ENCODE data around the gene AGA.

Gene AGA

DNA sequence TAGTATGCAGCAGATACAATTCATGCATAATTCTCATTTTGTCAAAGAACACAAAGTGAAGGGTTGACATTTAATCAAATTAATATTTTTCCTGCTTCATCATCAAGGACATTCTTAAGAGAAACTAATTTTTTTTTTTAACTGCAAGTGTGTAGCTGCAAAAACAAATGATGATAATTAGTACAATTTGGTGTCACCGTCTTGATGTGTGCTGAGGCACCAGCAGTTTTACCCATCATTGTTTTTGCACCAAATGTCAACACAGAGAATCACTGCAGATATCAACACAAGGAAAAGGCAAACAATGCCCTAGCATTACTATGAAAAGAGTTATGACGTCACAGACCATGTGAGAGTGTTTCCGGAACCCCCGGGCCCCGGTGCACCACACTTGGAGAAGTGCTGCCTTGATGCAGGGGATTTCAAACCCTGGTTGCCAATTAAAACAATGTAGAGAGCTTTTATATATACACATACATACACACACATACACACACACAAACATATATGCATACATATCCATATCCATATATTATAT, 55.9 kb downstream of the AGA start:
- TF ChIP-seq, protein P1, sequence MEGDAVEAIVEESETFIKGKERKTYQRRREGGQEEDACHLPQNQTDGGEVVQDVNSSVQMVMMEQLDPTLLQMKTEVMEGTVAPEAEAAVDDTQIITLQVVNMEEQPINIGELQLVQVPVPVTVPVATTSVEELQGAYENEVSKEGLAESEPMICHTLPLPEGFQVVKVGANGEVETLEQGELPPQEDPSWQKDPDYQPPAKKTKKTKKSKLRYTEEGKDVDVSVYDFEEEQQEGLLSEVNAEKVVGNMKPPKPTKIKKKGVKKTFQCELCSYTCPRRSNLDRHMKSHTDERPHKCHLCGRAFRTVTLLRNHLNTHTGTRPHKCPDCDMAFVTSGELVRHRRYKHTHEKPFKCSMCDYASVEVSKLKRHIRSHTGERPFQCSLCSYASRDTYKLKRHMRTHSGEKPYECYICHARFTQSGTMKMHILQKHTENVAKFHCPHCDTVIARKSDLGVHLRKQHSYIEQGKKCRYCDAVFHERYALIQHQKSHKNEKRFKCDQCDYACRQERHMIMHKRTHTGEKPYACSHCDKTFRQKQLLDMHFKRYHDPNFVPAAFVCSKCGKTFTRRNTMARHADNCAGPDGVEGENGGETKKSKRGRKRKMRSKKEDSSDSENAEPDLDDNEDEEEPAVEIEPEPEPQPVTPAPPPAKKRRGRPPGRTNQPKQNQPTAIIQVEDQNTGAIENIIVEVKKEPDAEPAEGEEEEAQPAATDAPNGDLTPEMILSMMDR (IDR thresholded peaks at IDR 0.05; ENCODE audit: low read depth, low read length) = no peak
- in situ Hi-C loops (cut with HindIII; ENCODE audit: low sequenced_read_pairs) = no loop called here
- DNase-seq (ENCODE audit: low read depth, low spot score) = no peak
- H3K4me3 ChIP-seq (ENCODE audit: low read depth, low read length) = no peak overlapping the region

DNA sequence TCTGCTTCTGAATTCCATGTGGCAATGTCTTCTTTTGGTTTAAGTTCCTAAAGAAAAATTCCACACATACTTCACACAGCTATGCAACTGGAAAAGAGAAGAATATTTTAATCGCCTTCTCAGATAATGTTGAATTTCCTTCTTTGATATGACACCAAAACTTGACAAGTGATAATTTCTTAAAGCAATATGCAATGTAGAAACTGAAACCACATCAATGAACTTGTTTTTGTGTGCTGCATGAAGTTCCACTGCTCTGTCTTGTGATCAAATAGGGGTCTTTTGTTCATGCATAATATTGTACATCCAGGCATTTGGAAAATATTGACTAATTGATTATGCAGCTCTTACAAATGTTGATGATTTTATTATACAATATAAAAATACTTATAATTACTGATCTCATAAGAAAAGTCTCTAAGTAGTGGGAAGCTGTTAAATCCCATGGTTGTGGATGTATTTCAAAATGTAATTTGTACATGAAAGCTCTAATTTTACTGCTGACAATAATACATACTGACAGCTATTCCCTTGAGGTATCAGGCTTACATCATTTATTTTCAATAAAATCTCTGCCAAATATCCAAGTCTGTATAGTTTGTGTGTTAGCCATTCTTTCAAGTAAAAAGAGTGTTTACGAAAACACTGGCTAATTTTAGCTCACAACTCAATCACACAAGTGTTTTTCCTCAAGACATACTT, 56.5 kb downstream of the AGA start:
- TF ChIP-seq, protein P1 (IDR thresholded peaks at IDR 0.05; ENCODE audit: low read depth, low read length) = no peak
- no peak for DNase-seq (ENCODE audit: low read depth, low spot score)
- H3K4me3 ChIP-seq (ENCODE audit: low read depth, low read length) = no peak overlapping the region
- in situ Hi-C loops (cut with HindIII; ENCODE audit: low sequenced_read_pairs) = no loop called here

DNA sequence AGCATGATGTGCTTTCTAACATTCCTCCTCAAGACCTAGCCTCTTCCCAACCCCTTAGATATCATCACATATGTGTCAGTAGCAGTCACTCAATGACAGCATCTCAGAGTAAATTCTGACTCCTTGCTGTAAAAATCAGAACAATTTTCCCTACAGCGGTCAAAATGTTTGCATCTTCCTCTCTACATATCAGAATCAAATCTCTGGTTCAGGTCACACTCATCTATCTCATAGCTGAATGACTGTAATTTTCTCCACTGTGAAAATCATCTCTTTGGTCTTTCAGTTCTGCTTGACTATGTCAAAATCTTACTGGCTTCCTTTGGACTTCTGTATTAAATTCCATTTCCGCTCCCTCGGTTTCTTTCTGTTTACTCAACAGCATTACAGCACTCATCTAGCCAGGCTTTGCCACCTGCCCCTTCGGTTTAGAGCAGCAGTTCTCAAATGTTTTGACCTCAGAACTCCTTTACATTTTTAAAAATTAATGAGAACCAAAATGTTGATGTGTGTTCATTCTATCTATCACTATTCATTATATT, 57.3 kb downstream of the AGA start:
- TF ChIP-seq, protein P1 (IDR thresholded peaks at IDR 0.05; ENCODE audit: low read depth, low read length) = no peak
- in situ Hi-C loops (cut with HindIII; ENCODE audit: low sequenced_read_pairs) = no loop called here
- DNase-seq (ENCODE audit: low read depth, low spot score) = no peak
- no peak overlapping the region for H3K4me3 ChIP-seq (ENCODE audit: low read depth, low read length)

DNA sequence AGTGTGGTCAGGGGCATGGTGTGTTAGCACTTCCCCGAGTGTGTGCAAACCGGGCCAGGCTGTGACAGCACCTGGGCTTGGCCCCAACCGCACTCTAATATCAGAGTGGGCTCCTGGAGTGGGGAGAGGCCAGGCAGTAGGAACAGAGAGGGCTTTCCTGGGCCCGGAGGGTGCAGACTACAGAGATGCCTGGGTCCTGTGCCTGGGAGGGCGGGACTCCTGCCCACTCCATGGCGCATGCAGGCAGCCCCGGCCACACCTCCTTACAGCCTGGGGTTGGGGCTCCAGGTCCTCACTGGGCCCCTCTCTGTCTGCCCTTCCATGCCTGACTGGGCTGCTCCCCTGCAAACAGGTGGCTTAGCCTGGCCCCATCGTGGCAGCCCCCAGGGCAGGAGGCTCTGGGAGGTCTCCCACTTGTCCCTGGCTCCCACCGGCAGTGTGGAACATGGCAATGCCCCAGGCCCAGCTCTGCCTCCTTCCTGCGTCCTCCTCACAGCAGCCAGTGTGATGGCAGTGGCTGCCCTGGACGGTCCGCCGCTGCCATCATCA, 60.4 kb downstream of the AGA start:
- TF ChIP-seq, protein P1 (IDR thresholded peaks at IDR 0.05; ENCODE audit: low read depth, low read length) = no peak
- in situ Hi-C loops (cut with HindIII; ENCODE audit: low sequenced_read_pairs) = no loop called here
- DNase-seq (ENCODE audit: low read depth, low spot score) = no peak
- no peak overlapping the region for H3K4me3 ChIP-seq (ENCODE audit: low read depth, low read length)

All from astrocyte of the spinal cord (primary cell).